Adrenal gland (tissue), 12 donors: ENCODE data around the gene SLC9A4. TPM values are rescaled to one million over a fixed set of nuclear protein-coding genes. Genes with fewer than 3 reads are reported as not detected.

Experiments used
- DNase-seq, 7 donors: peaks; one replicate each; pipeline ENCODE4 v3.0.0-alpha.2; 2019 to 2020
- H3K27ac ChIP-seq, 5 donors: fragments of 200-600 bp; sonication (generic) in 4 of 5; 1 replicate in 3 of 5; 2 replicates in 2 of 5; pipeline versions ENCODE4 v1.5.1 to v1.8.0; 2016 to 2020; ENCODE audit warnings: mild to moderate bottlenecking in 1 of 5
- H3K27me3 ChIP-seq: fragments of 200-600 bp; 2 replicates; pipeline ENCODE4 v1.8.0; 2021
- H3K36me3 ChIP-seq, 2 donors: fragments of 200-600 bp; replicated peaks in 1 of 2; 1 replicate in 1 of 2; 2 replicates in 1 of 2; pipeline versions ENCODE4 v1.5.1 to v1.8.0; 2018 to 2022
- H3K4me1 ChIP-seq, 2 donors: fragments of 200-600 bp; replicated peaks in 1 of 2; 1 replicate in 1 of 2; 2 replicates in 1 of 2; pipeline versions ENCODE4 v1.5.1 to v1.8.0; 2018 to 2021
- H3K4me3 ChIP-seq, 4 donors: fragments of 200-600 bp; sonication (generic) in 3 of 4; one replicate each; pipeline ENCODE4 v1.5.1; 2016 to 2018
- H3K9me3 ChIP-seq, 3 donors: fragments of 200-600 bp; sonication (generic) in 1 of 3; replicated peaks in 1 of 3; 1 replicate in 2 of 3; 2 replicates in 1 of 3; pipeline versions ENCODE4 v1.5.1 to v1.8.0; 2016 to 2021
- CTCF ChIP-seq, 6 experiments: fragments of 450-650 bp in 4 of 6; fragments of 200-600 bp in 2 of 6; sonication (generic) in 1 of 6; IDR thresholded peaks; 1 replicate in 5 of 6; 2 replicates in 1 of 6; pipeline versions ENCODE4 v1.5.1 to v1.8.0; 2016 to 2021; ENCODE audit warnings: antibody characterized with exemption in 6 of 6, mild to moderate bottlenecking in 2 of 6, moderate library complexity in 1 of 6
- POLR2A ChIP-seq, 2 donors: fragments of 450-650 bp; IDR thresholded peaks; one replicate each; pipeline ENCODE4 v1.6.1; 2017; ENCODE audit warnings: antibody characterized with exemption in 2 of 2, mild to moderate bottlenecking in 2 of 2, moderate library complexity in 1 of 2
- WGBS, 4 donors: extraction: QIAGEN DNeasy Blood & Tissue Kit in 2 of 4; methylation state at CpG; one replicate each; pipeline versions ENCODE4 v1.1.5 to v1.1.7; 2013 to 2017; 5-methylcytosine and 5-hydroxymethylcytosine counted together
- intact Hi-C, 2 donors: fragments of 100-400 bp; cut with DNase I; formaldehyde crosslinking; loops; one replicate each; pipeline versions ENCODE4 v1.14.1 to v1.15.0; 2022 to 2023
- polyA plus RNA-seq, 3 donors: library from polyadenylated mRNA; stranded (reverse); fragments of 200-250 nt in 2 of 3; fragments of 350-450 nt in 1 of 3; fragmentation: Illumina TruSeq in 1 of 3; extraction: RNeasy Lipid Tissue Mini Kit (QIAGEN cat#74804) in 1 of 3; gene quantifications; one replicate each; pipeline ENCODE4 v1.2.3, GENCODE V29; 2013 to 2014
- total RNA-seq, 9 donors: library from RNA; depleted of rRNA in 4 of 9; stranded (reverse); fragments of >200 nt in 4 of 9; fragments of 120-200 nt in 1 of 9; fragmentation: NEBNext Ultra II Directional in 1 of 9; extraction: Animal tissue kit (Norgen Biotek cat#: 25700) in 1 of 9; gene quantifications; one replicate each; pipeline versions ENCODE4 v1.1.0 to v1.2.4, GENCODE V29; 2013 to 2023
- donor health status: healthy with polysubstance abuse.
- donor health status: Bipolar disorder and iron deficiency.
- donor health status: DM: yes; HTN: yes; CAD: no.
- donor health status: DM: no; HTN: no; CAD: no.
- donor health status: DM: no; HTN: no; CAD: no.
- donor health status: DM: yes; HTN: yes; CAD: no.

The SLC9A4 gene
- total and polyA plus RNA-seq, 12 donors, result 0.17 TPM; not detected in 11

GRCh38 chr2:102487761-102488462 is 14.9 kb downstream of the SLC9A4 start:
- 61 to 70% (median 67%) methylated on average over 8 of the region's 8 CpGs for WGBS, 4 donors
- no peak overlapping the region for H3K27ac ChIP-seq
- H3K4me3 ChIP-seq, result no peak overlapping the region
- DNase-seq, result no peak
- H3K9me3 ChIP-seq, result no peaks in the 10 kb centered on the region
- H3K4me1 ChIP-seq, result no peaks in the 10 kb centered on the region
- H3K27me3 ChIP-seq, result no peaks in the 10 kb centered on the region
- no peak for TF ChIP-seq CTCF (IDR thresholded peaks at IDR 0.05)
- no peak for TF ChIP-seq POLR2A (IDR thresholded peaks at IDR 0.05)
- no peaks in the 10 kb centered on the region for H3K36me3 ChIP-seq
- intact Hi-C loops, result no loop called here

GRCh38 chr2:102489646-102490045 is 16.6 kb downstream of the SLC9A4 start:
- intact Hi-C loops, result no loop called here
- 78 to 86% (median 79%) methylated on average over 1 of the region's 1 CpG for WGBS, 4 donors

GRCh38 chr2:102492006-102492405 is 19.0 kb downstream of the SLC9A4 start:
- no peak for DNase-seq
- Histone ChIP-seq H3K4me1 (no peaks in the 10 kb centered on the region), H3K27ac (no peak overlapping the region), H3K36me3 (no peaks in the 10 kb centered on the region), H3K27me3 (no peaks in the 10 kb centered on the region), H3K4me3 (no peak overlapping the region), H3K9me3 (no peaks in the 10 kb centered on the region)
- TF ChIP-seq POLR2A (IDR thresholded peaks at IDR 0.05), result no peak
- TF ChIP-seq CTCF (IDR thresholded peaks at IDR 0.05), result no peak
- intact Hi-C loops, result no loop called here

More at GRCh38 chr2:102489646-102490045, 16.6 kb downstream of the SLC9A4 start:
- Histone ChIP-seq H3K27me3 (no peaks in the 10 kb centered on the region), H3K9me3 (no peaks in the 10 kb centered on the region), H3K36me3 (no peaks in the 10 kb centered on the region), H3K27ac (no peak overlapping the region), H3K4me3 (no peak overlapping the region), H3K4me1 (no peaks in the 10 kb centered on the region)
- TF ChIP-seq CTCF (IDR thresholded peaks at IDR 0.05), result no peak
- no peak for TF ChIP-seq POLR2A (IDR thresholded peaks at IDR 0.05)
- no peak for DNase-seq

GRCh38 chr2:102494570-102494969 is 21.5 kb downstream of the SLC9A4 start:
- H3K4me3 ChIP-seq, result no peak overlapping the region
- 86 to 97% (median 91%) methylated on average over 1 of the region's 1 CpG for WGBS, 4 donors
- no peak overlapping the region for H3K27ac ChIP-seq
- no peaks in the 10 kb centered on the region for H3K9me3 ChIP-seq
- no peak for DNase-seq
- H3K27me3 ChIP-seq, result no peaks in the 10 kb centered on the region
- no peaks in the 10 kb centered on the region for H3K4me1 ChIP-seq
- intact Hi-C loops, result no loop called here
- no peaks in the 10 kb centered on the region for H3K36me3 ChIP-seq
- TF ChIP-seq POLR2A (IDR thresholded peaks at IDR 0.05) (no peak), CTCF (IDR thresholded peaks at IDR 0.05) (no peak)
